Muscle layer of duodenum (tissue), 2 donors: Measurements from ENCODE around the gene EDDM3A.

Experiments used
- H3K27ac ChIP-seq: one replicate; pipeline ENCODE4 v1.7.0; 2013; ENCODE audit warnings: mild to moderate bottlenecking, low read length
- H3K27me3 ChIP-seq: one replicate; pipeline ENCODE4 v1.7.0; 2013; ENCODE audit warnings: low read depth, mild to moderate bottlenecking, control low read depth, low read length
- H3K36me3 ChIP-seq, 2 donors: one replicate each; pipeline ENCODE4 v1.7.0; 2013; ENCODE audit warnings: low read length in 2 of 2, control low read depth in 1 of 2, mild to moderate bottlenecking in 1 of 2; ENCODE audit not compliant: insufficient read depth in 2 of 2, control insufficient read depth in 1 of 2
- H3K4me1 ChIP-seq, 2 donors: one replicate each; pipeline ENCODE4 v1.7.0; 2013; ENCODE audit warnings: low read length in 2 of 2, mild to moderate bottlenecking in 2 of 2, control low read depth in 1 of 2, moderate library complexity in 1 of 2; ENCODE audit not compliant: insufficient read depth in 2 of 2, control insufficient read depth in 1 of 2
- H3K4me3 ChIP-seq, 2 donors: one replicate each; pipeline ENCODE4 v1.7.0; 2013; ENCODE audit warnings: low read length in 2 of 2, low read depth in 1 of 2, mild to moderate bottlenecking in 1 of 2
- H3K9me3 ChIP-seq, 2 donors: one replicate each; pipeline ENCODE4 v1.7.0; 2013; ENCODE audit warnings: low read length in 2 of 2, control low read depth in 1 of 2, mild to moderate bottlenecking in 1 of 2; ENCODE audit not compliant: control insufficient read depth in 1 of 2
- donor health status: healthy.

Gene EDDM3A

GRCh38 chr14:20790464-20791116, 44.9 kb downstream of the EDDM3A start:
- no peaks in the 10 kb centered on the region for H3K9me3 ChIP-seq
- no peaks in the 10 kb centered on the region for H3K36me3 ChIP-seq
- no peaks in the 10 kb centered on the region for H3K27me3 ChIP-seq
- H3K27ac ChIP-seq = no peak overlapping the region
- H3K4me3 ChIP-seq = no peak overlapping the region
- H3K4me1 ChIP-seq = no peaks in the 10 kb centered on the region

DNA sequence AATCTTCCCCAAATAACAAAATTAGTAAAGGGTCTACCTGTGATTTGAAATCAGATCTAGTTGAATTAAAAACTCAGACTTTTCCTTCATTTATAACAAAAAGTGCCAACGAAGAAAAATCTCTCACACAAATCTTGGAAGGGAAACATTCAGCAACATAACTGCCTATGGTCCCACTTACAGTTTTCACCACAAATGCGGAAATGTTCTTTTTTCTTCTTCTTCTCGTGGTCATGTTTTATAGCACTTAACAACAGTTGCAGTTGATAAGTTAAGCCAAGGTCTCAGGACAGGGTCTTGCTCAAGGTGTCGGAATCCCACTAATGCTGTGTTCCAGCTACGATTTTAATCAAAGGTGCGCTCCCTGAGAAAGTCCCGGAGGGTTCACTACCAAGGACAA, 45.5 kb downstream of the EDDM3A start:
- Histone ChIP-seq H3K4me3 (no peak overlapping the region), H3K36me3 (no peaks in the 10 kb centered on the region), H3K9me3 (no peaks in the 10 kb centered on the region), H3K4me1 (no peaks in the 10 kb centered on the region), H3K27ac (no peak overlapping the region), H3K27me3 (no peaks in the 10 kb centered on the region)

DNA sequence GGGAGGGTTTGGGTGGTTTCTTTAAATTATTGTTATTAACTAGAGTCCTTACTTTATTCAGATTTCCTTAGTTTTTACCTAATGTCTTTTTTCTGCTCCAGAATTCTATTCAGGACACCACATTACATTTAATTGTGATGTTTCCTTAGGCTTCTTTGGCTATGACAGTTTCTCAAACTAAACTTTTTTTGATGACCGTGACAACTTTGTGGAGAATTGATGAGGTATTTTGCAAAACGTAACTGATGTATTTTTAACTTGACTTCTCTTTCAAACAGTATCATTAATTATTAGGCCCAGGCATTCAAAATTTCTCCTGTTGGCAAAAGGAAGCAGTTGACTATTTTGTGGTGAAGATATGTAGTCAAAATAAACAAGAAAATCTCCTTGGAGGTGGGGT, 45.9 kb downstream of the EDDM3A start:
- H3K9me3 ChIP-seq = no peaks in the 10 kb centered on the region
- H3K36me3 ChIP-seq = no peaks in the 10 kb centered on the region
- no peak overlapping the region for H3K4me3 ChIP-seq
- no peaks in the 10 kb centered on the region for H3K4me1 ChIP-seq
- no peak overlapping the region for H3K27ac ChIP-seq
- H3K27me3 ChIP-seq = no peaks in the 10 kb centered on the region

GRCh38 chr14:20792556-20792955, 46.9 kb downstream of the EDDM3A start:
- Histone ChIP-seq H3K4me1 (no peaks in the 10 kb centered on the region), H3K9me3 (no peaks in the 10 kb centered on the region), H3K36me3 (no peaks in the 10 kb centered on the region), H3K27ac (no peak overlapping the region), H3K27me3 (no peaks in the 10 kb centered on the region), H3K4me3 (no peak overlapping the region)

GRCh38 chr14:20794644-20795369, 49.1 kb downstream of the EDDM3A start:
- peaks cover 0 to 10% of the 10 kb centered on the region in 2 donors for H3K4me1 ChIP-seq
- H3K27ac ChIP-seq = no peak overlapping the region
- no peaks in the 10 kb centered on the region for H3K36me3 ChIP-seq
- no peak overlapping the region for H3K4me3 ChIP-seq
- no peaks in the 10 kb centered on the region for H3K9me3 ChIP-seq
- H3K27me3 ChIP-seq = no peaks in the 10 kb centered on the region

DNA sequence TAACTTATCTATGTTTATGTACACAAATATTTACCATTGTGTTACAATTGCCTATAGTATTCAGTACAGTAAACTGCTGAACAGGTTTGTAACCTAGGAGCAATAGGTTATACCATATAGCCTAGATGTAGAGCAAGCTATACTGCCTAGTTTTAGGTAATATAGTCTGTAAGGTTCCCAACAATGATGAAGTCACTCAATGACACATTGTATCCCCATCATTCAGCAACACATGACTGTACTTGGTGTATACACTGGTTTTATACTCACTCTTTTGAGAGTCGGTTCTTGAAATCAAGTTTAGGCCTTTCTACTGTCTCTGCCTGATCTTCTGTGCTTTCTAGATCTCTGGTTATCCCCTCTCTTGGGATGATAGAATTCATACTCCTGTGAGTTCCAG, 51.5 kb downstream of the EDDM3A start:
- Histone ChIP-seq H3K27ac (no peak overlapping the region), H3K9me3 (no peaks in the 10 kb centered on the region), H3K36me3 (no peaks in the 10 kb centered on the region), H3K27me3 (no peaks in the 10 kb centered on the region), H3K4me1 (peaks cover 4 to 19% of the 10 kb centered on the region in 2 donors), H3K4me3 (no peak overlapping the region)
